Stimulated activated CD8-positive, alpha-beta memory T cell treated with anti-CD3 and anti-CD28 coated beads, Interleukin-15, amount 100 ng/mL, for 1 hour (primary cell): ENCODE measurements around the gene APOL3.
"Not testable (repeated sequence)": the region's sequence is repeated elsewhere in the genome, so short reads cannot be mapped to it uniquely, and the experiment has no call there.

Experiments
- DNase-seq: peaks from one replicate; pipeline ENCODE4 v3.0.0-alpha.2; 2020; ENCODE audit warnings: low read depth

Gene APOL3

GRCh38 chr22:36192542-36192941, 32.0 kb upstream of the APOL3 start:
- DNase-seq: no peak

GRCh38 chr22:36191106-36191836, 30.7 kb upstream of the APOL3 start:
- no peak for DNase-seq

GRCh38 chr22:36187862-36188261, 27.3 kb upstream of the APOL3 start:
- not testable (repeated sequence) for DNase-seq

- DNase-seq: no peak
Measured at GRCh38 chr22:36185828-36186624, 25.5 kb upstream of the APOL3 start.

- no peak for DNase-seq
Measured at GRCh38 chr22:36184433-36185025, 24.0 kb upstream of the APOL3 start.

GRCh38 chr22:36183446-36183845, 22.9 kb upstream of the APOL3 start:
- no peak for DNase-seq

- no peak for DNase-seq
Measured at GRCh38 chr22:36182857-36183256, 22.3 kb upstream of the APOL3 start.

- DNase-seq: no peak
Measured at GRCh38 chr22:36182056-36182455, 21.5 kb upstream of the APOL3 start.

GRCh38 chr22:36180928-36181327, 20.4 kb upstream of the APOL3 start:
- no peak for DNase-seq

GRCh38 chr22:36180038-36180880, 19.7 kb upstream of the APOL3 start:
- peak; percentile 82 for DNase-seq

- DNase-seq: no peak
Measured at GRCh38 chr22:36177160-36177559, 16.6 kb upstream of the APOL3 start.

GRCh38 chr22:36175892-36176291, 15.3 kb upstream of the APOL3 start:
- DNase-seq: no peak

- DNase-seq: no peak
Measured at GRCh38 chr22:36171941-36172340, 11.4 kb upstream of the APOL3 start.

GRCh38 chr22:36166518-36167220, 6.1 kb upstream of the APOL3 start:
- no peak for DNase-seq

- DNase-seq: no peak
Measured at GRCh38 chr22:36166086-36166485, 5.5 kb upstream of the APOL3 start.

GRCh38 chr22:36165141-36165540, 4.6 kb upstream of the APOL3 start:
- DNase-seq: no peak

GRCh38 chr22:36164621-36165020, 4.1 kb upstream of the APOL3 start:
- DNase-seq: no peak

- DNase-seq: no peak
Measured at GRCh38 chr22:36163497-36163896, 2.9 kb upstream of the APOL3 start.

GRCh38 chr22:36162127-36163034, 1.8 kb upstream of the APOL3 start:
- no peak for DNase-seq

- DNase-seq: not testable (repeated sequence)
Measured at GRCh38 chr22:36161793-36162126, 1.2 kb upstream of the APOL3 start.
